Activated naive CD8-positive, alpha-beta T cell treated with anti-CD3 and anti-CD28 coated beads, Interleukin-2, amount 50 U/mL, for 24 hours (primary cell): Measurements from ENCODE around the gene RNF214.
A peak's percentile ranks its signal among the peaks of the same experiment; 100 is the strongest.
"Not testable (repeated sequence)": the region's sequence is repeated elsewhere in the genome, so short reads cannot be mapped to it uniquely, and the experiment has no call there.

Experiments
- ATAC-seq: fragments of 150-1000 bp; cut with Tn5 transposase; one replicate; pipeline ENCODE4 v1.10.0; 2021
- DNase-seq: peaks from one replicate; pipeline ENCODE4 v3.0.0; 2021
- H3K27ac Mint-ChIP-seq: one replicate; pipeline ENCODE4 v1.8.0; 2021; ENCODE audit warnings: mild to moderate bottlenecking, mixed read lengths
- H3K27me3 Mint-ChIP-seq: one replicate; pipeline ENCODE4 v1.8.0; 2021; ENCODE audit warnings: mixed read lengths
- H3K36me3 Mint-ChIP-seq: one replicate; pipeline ENCODE4 v1.8.0; 2021; ENCODE audit warnings: low read depth, mixed read lengths
- H3K4me1 Mint-ChIP-seq: one replicate; pipeline ENCODE4 v1.8.0; 2021; ENCODE audit warnings: mixed read lengths
- H3K4me3 Mint-ChIP-seq: one replicate; pipeline ENCODE4 v1.8.0; 2021; ENCODE audit warnings: mild to moderate bottlenecking, moderate library complexity, mixed read lengths
- H3K9me3 Mint-ChIP-seq: one replicate; pipeline ENCODE4 v1.8.0; 2021; ENCODE audit warnings: mixed read lengths

The RNF214 gene

DNA sequence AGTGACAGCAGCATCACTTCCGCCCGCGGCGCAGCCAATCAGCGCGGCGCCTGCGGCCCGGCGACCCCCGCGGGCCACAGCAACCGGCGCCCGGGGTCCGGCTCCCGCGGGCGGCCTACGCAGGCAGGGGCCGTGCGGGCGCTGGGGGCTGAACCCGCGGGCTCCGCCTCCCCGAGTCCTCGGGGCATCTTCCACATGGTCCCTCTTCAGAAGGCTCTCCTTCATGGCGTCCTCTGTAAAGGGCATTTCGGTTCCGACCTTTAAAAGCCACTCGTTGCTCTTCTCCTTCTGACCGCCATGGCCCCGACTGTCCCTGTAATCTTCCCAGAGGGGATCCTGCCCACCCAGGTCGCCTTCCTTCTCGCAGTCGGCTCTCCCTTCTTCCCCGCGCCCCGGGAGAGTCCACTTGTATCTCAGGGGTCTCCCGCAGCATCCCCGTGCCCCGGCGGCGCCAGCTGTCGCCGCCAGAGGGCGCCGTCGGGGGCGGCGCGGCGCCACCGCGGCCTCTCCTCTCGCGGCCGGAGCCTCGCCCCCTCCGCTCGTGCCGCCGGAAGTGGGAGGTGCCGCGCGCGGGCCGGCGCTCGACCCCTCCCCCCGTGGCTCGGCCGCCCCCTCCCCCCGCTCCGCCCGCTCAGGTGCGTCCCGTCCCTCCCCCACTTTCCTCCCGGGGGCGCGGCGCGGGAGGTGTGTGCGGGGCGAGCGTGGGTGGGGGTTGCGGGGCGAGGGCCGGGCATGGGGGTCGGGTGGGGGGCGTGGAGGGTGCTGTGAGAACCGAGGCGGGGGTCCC is at the start of gene RNF214:
Gene RNF214, plus strand, starts transcription at position 580 of the 787 bp plus-strand sequence. CDS start 1,602 bp downstream, outside the sequence.
- peak within 1 kb of the TSS; percentile 100 for H3K27ac Mint-ChIP-seq
- peak within 1 kb of the TSS; percentile 96 for H3K4me3 Mint-ChIP-seq
- peaks cover 31% of the 10 kb centered on the region for H3K36me3 Mint-ChIP-seq
- ATAC-seq: peak; percentile 65
- no peaks in the 10 kb centered on the region for H3K27me3 Mint-ChIP-seq
- peak; percentile 80 for DNase-seq
- peaks cover 39% of the 10 kb centered on the region for H3K4me1 Mint-ChIP-seq
- no peaks in the 10 kb centered on the region for H3K9me3 Mint-ChIP-seq

DNA sequence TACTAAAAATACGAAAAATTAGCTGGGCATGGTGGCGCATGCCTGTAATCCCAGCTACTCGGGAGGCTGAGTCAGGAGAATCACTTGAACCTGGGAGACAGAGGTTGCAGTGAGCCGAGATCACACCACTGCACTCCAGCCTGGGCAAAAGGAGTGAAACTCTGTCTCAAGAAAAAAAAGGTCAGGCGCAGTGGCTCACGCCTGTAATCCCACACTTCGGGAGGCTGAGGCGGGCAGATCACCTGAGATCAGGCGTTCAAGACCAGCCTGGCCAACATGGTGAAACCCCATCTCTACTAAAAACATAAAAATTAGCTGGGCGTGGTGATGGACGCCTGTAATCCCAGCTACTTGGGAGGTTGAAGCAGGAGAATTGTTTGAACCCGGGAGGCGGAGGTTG is 49.3 kb upstream of the RNF214 start:
- DNase-seq, H3K4me3 Mint-ChIP-seq, ATAC-seq, H3K9me3 Mint-ChIP-seq, H3K27me3 Mint-ChIP-seq, H3K36me3 Mint-ChIP-seq, H3K27ac Mint-ChIP-seq: not testable (repeated sequence)
- H3K4me1 Mint-ChIP-seq: peaks cover 24% of the 10 kb centered on the region

DNA sequence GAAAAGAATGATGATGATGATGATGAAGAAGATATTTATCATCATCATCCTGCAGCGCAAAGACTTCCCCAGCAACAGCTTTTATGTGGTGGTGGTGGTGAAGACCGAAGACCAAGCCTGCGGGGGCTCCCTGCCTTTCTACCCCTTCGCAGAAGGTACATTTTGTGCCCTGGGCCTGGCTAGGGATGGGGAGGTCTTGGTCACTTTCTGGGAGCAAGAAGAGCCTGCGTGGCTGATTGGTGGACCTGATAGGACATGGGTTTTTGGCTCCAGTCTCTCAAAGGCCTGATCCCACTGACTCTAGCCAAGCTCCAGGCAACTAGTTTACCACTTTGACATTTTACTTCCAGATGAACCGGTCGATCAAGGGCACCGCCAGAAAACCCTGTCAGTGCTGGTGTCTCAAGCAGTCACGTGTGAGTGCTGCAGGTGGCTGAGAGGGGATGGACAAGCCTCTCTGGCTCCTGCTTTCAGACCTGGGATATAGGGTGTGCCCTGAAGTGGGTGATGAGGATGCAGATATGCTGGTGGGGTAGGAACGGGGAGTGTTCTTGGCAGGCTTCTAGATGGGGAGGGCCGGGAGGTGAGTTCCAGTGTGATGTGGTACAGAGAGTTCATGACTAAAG is 48.6 kb upstream of the RNF214 start:
- no peak for DNase-seq
- Mint-ChIP-seq H3K27ac (no peak overlapping the region), H3K4me3 (no peak overlapping the region), H3K36me3 (peaks cover 2% of the 10 kb centered on the region), H3K9me3 (no peaks in the 10 kb centered on the region), H3K4me1 (peaks cover 21% of the 10 kb centered on the region), H3K27me3 (no peaks in the 10 kb centered on the region)
- no peak for ATAC-seq

DNA sequence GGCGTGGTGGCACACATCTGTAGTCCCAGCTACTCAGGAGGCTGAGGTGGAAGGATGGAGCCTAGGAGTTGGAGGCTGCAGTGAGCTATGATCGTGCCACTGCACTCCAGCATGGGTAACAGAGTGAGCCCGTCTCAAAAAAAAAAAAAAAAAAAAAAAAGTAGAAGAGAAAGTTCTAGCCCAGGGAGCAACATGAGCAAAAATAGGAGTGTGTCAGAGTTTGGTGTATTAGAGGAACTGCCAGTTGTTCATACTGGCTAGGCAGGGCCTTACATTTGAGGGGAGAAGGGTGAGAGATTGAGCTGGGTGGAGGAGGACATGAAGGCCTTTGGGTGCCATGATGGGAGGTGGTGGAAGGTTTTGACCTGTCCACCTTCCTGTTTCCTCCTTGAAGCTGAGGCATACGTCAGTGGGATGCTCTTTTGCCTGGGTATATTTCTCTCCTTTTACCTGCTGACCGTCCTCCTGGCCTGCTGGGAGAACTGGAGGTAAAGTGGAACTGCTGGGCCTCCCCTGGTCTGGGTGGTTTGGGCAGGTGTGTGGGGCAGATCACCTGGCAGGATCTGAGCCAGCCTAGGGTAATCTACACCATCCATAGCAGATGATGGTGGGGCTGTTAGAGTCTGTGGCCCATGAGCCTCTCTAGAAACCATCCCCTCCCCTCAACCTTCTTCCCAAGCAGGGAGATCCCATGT is 46.6 kb upstream of the RNF214 start:
- H3K4me3 Mint-ChIP-seq: no peak overlapping the region
- DNase-seq (no peak), ATAC-seq (no peak)
- H3K4me1 Mint-ChIP-seq: peaks cover 10% of the 10 kb centered on the region
- H3K27ac Mint-ChIP-seq: peak overlapping the region; percentile 44
- no peaks in the 10 kb centered on the region for H3K9me3 Mint-ChIP-seq
- H3K27me3 Mint-ChIP-seq: no peaks in the 10 kb centered on the region
- peaks cover 2% of the 10 kb centered on the region for H3K36me3 Mint-ChIP-seq

DNA sequence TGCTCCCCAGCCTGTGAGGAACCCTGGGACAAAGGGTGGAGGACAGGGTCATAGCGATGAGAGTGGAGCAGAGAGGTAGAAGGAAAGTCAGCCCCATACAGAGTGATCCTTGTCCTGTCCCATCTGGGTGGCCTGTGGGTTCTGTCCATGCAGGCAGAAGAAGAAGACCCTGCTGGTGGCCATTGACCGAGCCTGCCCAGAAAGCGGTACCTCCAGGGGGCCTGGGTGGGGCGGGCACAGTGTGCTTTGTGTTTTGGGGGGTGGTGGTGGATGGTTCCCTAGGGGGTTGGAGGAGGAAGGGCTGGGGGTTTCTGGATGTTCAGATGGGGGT is 46.1 kb upstream of the RNF214 start:
- H3K27me3 Mint-ChIP-seq: no peaks in the 10 kb centered on the region
- no peak overlapping the region for H3K4me3 Mint-ChIP-seq
- peaks cover 6% of the 10 kb centered on the region for H3K4me1 Mint-ChIP-seq
- H3K9me3 Mint-ChIP-seq: no peaks in the 10 kb centered on the region
- H3K27ac Mint-ChIP-seq: no peak overlapping the region
- ATAC-seq: no peak
- no peak for DNase-seq
- H3K36me3 Mint-ChIP-seq: peaks cover 2% of the 10 kb centered on the region

DNA sequence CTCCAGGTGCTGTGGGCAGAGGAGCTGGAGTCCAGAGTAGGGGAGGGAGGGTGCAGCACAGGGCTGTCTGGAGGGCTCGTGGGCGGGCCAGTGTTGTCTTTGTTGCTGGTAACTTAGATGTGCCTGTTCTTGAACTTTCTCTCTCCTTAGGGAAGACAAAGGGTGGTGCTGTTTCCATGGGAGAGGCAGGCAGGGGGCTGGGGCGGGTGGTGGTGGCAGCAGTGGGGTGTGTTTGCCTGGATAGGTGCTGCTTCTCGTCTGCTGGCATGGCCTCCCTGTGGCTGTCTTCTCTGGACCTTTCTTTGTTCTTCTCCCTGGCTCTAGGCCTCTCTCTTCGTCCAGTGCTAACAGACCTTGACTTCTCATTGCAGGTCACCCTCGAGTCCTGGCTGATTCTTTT is 45.5 kb upstream of the RNF214 start:
- peaks cover 2% of the 10 kb centered on the region for H3K36me3 Mint-ChIP-seq
- peaks cover 6% of the 10 kb centered on the region for H3K4me1 Mint-ChIP-seq
- H3K27me3 Mint-ChIP-seq: no peaks in the 10 kb centered on the region
- H3K9me3 Mint-ChIP-seq: no peaks in the 10 kb centered on the region
- no peak for ATAC-seq
- H3K27ac Mint-ChIP-seq: no peak overlapping the region
- DNase-seq: no peak
- no peak overlapping the region for H3K4me3 Mint-ChIP-seq

DNA sequence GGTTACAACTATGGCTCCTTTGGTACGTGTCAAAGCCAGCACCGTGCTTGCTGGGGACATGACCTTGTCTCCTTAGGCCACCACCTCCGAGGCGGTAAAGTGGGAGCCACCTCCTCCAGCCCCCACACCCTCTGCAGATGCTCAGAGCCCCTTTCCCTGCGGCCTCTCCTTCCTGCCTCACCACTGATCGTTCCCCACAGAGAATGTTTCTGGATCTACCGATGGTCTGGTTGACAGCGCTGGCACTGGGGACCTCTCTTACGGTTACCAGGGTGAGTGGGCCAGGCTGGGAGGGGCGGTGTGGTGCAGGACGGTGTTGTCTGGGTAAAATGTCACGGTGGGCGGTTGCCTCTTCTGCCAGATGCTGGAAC is 45.1 kb upstream of the RNF214 start:
- H3K36me3 Mint-ChIP-seq: peaks cover 2% of the 10 kb centered on the region
- no peak overlapping the region for H3K27ac Mint-ChIP-seq
- H3K4me3 Mint-ChIP-seq: no peak overlapping the region
- H3K4me1 Mint-ChIP-seq: peaks cover 6% of the 10 kb centered on the region
- H3K9me3 Mint-ChIP-seq: no peaks in the 10 kb centered on the region
- no peak for ATAC-seq
- no peak for DNase-seq
- H3K27me3 Mint-ChIP-seq: no peaks in the 10 kb centered on the region

DNA sequence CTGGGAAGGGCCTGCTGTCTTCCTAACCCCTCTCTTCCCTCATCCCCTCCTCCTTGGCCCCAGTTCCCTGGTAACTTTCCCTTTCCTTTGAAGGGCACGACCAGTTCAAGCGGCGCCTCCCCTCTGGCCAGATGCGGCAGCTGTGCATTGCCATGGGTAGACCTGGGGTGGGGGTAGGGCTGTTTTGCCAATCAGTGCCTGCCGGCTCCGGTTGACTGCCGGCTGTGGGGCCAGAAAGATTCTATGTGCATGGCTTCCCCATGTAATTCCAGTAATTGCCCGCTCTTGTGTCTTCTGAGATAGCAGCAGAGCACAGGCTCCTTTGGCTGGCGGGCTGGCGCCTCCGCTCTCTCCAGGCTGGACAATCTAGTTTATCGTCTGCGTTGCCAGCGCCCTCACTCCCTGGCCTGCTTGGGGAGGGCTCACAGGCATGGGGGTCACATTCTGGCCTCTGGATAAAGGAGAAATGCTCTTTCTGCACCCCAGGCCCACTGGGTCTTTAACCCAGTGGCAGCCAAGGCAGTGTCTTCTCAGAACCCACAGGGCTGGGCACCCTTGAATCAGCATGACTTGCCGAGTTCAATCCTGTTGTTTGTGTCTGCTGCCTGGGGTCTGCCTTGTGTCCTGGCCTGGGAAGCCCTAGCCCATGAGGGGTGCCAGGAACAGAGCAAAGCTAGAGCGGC is 44.5 kb upstream of the RNF214 start:
- Mint-ChIP-seq H3K36me3 (no peaks in the 10 kb centered on the region), H3K4me1 (peaks cover 6% of the 10 kb centered on the region), H3K9me3 (no peaks in the 10 kb centered on the region), H3K27ac (no peak overlapping the region), H3K27me3 (no peaks in the 10 kb centered on the region), H3K4me3 (no peak overlapping the region)
- ATAC-seq: no peak
- no peak for DNase-seq

DNA sequence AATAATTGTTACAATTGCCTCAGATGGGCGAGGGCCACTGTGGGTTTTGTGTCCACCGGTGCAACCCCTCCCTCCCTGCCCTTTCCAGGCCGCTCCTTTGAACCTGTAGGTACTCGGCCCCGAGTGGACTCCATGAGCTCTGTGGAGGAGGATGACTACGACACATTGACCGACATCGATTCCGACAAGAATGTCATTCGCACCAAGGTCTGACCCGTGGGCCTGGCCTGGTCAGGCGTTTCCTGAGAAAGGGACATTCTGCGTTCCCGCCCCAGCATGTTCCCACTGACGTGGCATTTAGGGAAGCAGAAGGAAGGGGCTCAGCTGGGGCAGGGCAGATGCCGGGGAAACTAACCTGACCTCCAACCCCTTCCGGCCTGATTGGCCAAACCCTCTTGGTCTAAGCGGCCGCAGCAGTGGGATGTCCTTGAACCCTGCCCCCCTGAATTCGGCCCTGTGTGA is 43.8 kb upstream of the RNF214 start:
- H3K36me3 Mint-ChIP-seq: no peaks in the 10 kb centered on the region
- H3K4me1 Mint-ChIP-seq: peaks cover 6% of the 10 kb centered on the region
- H3K27ac Mint-ChIP-seq: no peak overlapping the region
- H3K27me3 Mint-ChIP-seq: no peaks in the 10 kb centered on the region
- H3K4me3 Mint-ChIP-seq: no peak overlapping the region
- ATAC-seq (no peak), DNase-seq (no peak)
- H3K9me3 Mint-ChIP-seq: no peaks in the 10 kb centered on the region

DNA sequence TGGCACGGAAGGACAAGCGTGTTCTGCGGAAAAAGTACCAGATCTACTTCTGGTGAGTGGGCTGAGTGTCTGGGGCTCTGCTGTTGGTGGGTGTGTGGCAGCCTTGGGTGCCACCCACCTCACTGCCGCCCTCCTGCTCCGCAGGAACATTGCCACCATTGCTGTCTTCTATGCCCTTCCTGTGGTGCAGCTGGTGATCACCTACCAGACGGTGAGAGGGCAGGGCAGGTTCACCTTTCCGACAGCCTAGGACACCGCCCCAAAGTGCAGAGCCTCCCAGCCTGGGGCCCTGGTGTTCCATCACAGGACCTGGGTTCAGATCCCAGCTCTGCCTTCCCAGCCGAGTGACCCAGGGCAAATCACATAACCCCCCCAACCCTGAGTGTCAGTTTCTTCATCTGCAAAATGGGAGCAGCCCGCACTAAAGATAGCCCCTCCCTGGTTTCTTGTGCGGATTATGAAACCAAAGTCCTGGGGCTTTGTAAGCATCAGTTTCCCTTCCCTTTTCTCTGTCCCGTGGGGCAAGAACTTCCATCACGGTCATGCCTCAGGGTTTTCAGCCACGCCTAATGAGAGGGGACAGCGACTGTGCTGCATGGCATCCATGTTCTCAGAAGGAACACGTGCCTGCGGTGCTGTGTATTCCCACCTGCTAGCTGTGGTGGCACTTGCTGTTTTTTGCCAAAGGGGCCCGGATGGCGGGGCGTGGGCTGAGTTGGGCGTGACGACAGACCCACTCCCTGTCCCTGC is 43.1 kb upstream of the RNF214 start:
- Mint-ChIP-seq H3K36me3 (no peaks in the 10 kb centered on the region), H3K4me3 (no peak overlapping the region)

DNA sequence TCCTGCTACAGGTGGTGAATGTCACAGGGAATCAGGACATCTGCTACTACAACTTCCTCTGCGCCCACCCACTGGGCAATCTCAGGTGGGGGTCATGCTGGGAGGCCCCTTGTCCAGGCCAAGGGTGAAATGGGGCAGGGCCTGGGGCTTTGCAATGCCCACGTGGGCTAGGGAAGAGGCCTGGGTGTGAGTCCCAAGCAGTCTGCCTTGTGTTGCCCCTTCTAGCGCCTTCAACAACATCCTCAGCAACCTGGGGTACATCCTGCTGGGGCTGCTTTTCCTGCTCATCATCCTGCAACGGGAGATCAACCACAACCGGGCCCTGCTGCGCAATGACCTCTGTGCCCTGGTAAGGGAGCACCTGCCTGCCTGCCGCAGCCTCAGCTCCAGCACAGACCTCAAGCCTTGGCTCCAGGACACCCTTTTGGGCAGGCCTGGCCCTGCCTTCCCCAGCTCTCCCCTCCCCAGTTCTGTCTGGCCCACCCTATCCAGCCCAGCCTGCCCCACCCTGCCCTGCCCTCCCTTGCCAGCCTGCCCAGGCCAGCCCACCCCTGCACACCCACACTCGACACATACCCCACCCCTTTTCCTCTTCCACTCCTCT is 42.4 kb upstream of the RNF214 start:
- ATAC-seq: no peak
- Mint-ChIP-seq H3K27ac (no peak overlapping the region), H3K4me1 (peaks cover 6% of the 10 kb centered on the region), H3K27me3 (no peaks in the 10 kb centered on the region), H3K36me3 (peaks cover under 1% of the 10 kb centered on the region), H3K4me3 (no peak overlapping the region), H3K9me3 (no peaks in the 10 kb centered on the region)
- no peak for DNase-seq

More for the DNA sequence above, 43.1 kb upstream of the RNF214 start:
- ATAC-seq (no peak), DNase-seq (peak; percentile 27)
- H3K27ac Mint-ChIP-seq: peak overlapping the region; percentile 39
- no peaks in the 10 kb centered on the region for H3K27me3 Mint-ChIP-seq
- H3K9me3 Mint-ChIP-seq: no peaks in the 10 kb centered on the region
- peaks cover 6% of the 10 kb centered on the region for H3K4me1 Mint-ChIP-seq

DNA sequence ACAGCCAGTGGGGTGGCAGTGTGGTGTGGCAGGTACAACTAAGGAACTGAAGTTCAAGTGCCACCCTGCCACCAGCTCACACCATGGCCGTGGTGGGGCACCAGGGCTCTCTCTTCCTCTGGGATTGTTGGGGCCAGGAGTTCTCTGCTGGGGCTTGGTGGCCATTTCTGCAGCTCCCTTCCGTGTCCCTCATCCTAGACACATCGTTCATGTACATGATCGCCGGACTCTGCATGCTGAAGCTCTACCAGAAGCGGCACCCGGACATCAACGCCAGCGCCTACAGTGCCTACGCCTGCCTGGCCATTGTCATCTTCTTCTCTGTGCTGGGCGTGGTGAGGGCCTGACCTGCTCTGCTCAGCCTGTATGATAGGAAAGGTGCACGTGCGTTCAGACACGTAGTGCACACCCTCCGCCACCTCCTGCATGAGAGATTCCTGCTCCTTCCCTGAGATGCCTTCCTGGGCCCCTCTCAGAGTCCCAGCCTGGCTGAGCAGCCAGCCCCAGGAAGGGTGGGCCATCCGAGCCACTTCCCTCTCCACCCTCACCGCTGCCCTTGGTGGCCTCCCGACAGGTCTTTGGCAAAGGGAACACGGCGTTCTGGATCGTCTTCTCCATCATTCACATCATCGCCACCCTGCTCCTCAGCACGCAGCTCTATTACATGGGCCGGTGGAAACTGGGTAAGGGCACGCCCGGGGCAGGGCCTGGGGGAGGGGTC is 40.6 kb upstream of the RNF214 start:
- Mint-ChIP-seq H3K4me1 (peaks cover 6% of the 10 kb centered on the region), H3K27ac (no peak overlapping the region), H3K27me3 (no peaks in the 10 kb centered on the region), H3K9me3 (no peaks in the 10 kb centered on the region), H3K4me3 (no peak overlapping the region), H3K36me3 (peaks cover 2% of the 10 kb centered on the region)
- ATAC-seq: no peak
- DNase-seq: no peak

DNA sequence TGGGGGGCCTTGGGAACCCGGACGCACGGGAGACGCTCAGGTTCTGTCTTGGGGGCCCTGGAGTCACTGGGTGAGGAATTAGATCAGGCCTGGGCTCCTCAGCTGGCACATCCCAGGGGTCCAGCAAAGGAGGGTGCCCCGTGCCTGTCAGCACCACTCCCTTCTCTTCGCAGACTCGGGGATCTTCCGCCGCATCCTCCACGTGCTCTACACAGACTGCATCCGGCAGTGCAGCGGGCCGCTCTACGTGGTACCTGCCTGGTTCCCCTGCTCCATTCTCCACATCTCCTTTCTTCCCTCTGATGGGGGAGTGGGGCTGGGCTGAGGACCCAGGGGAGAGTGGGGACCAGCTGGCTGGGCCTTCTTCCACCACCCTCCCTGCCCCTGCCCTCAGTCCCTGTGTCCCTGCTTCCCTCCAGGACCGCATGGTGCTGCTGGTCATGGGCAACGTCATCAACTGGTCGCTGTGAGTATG is 40.0 kb upstream of the RNF214 start:
- Mint-ChIP-seq H3K27me3 (no peaks in the 10 kb centered on the region), H3K4me1 (peaks cover 4% of the 10 kb centered on the region), H3K9me3 (no peaks in the 10 kb centered on the region), H3K36me3 (peaks cover 2% of the 10 kb centered on the region), H3K27ac (no peak overlapping the region), H3K4me3 (no peak overlapping the region)
- DNase-seq: no peak
- no peak for ATAC-seq
